T-cell (primary cell): ENCODE results near the gene EXOC4. TPM values are rescaled to one million over a fixed set of nuclear protein-coding genes. Genes with fewer than 3 reads are reported as not detected.

Source experiments
- ATAC-seq, 4 experiments: fragments of 200-7000 bp in 3 of 4; fragments of 150-1000 bp in 1 of 4; cut with Tn5 transposase; replicated peaks in 1 of 4; 1 replicate in 3 of 4; 2 replicates in 1 of 4; pipeline ENCODE4 v1.10.0; 2021; ENCODE audit warnings: moderate library complexity in 3 of 4, mild to moderate bottlenecking in 2 of 4, moderate number of reproducible peaks in 1 of 4
- CTCF ChIA-PET, 2 donors: fragments of 300-600 bp; sonication (Branson Sonifier 250); formaldehyde crosslinking; loops; one replicate each; lab custom pipeline; 2022; ENCODE audit warnings: antibody characterized with exemption in 2 of 2; lab: Charles Lee
- POLR2A ChIA-PET, 2 donors: fragments of 300-600 bp; sonication (Branson Sonifier 250); formaldehyde crosslinking; loops; one replicate each; lab custom pipeline; 2022; ENCODE audit warnings: antibody characterized with exemption in 2 of 2; lab: Charles Lee
- DNase-seq, 35 experiments: peaks; one replicate each; pipeline versions ENCODE4 v3.0.0 to v3.0.0-alpha.2; 2013 to 2023
- H3K27ac ChIP-seq: one replicate; pipeline ENCODE4 v1.5.1; 2013; ENCODE audit warnings: low read length
- H3K27me3 ChIP-seq, 2 experiments: replicated peaks in 1 of 2; 1 replicate in 1 of 2; 2 replicates in 1 of 2; pipeline versions ENCODE4 v1.6.1 to v1.7.0; 2013; ENCODE audit warnings: low read length in 1 of 2, mixed read lengths in 1 of 2; ENCODE audit not compliant: control insufficient read depth in 2 of 2, insufficient read depth in 2 of 2; ENCODE audit errors: extremely low read depth in 1 of 2
- H3K36me3 ChIP-seq, 2 donors: 1 replicate in 1 of 2; 2 replicates in 1 of 2; pipeline versions ENCODE4 v1.6.1 to v1.7.0; 2013; ENCODE audit warnings: low read length in 1 of 2; ENCODE audit not compliant: control insufficient read depth in 2 of 2, insufficient read depth in 1 of 2; ENCODE audit errors: extremely low read depth in 1 of 2
- H3K4me1 ChIP-seq, 2 experiments: 1 replicate in 1 of 2; 2 replicates in 1 of 2; pipeline versions ENCODE4 v1.6.1 to v1.7.0; 2013; ENCODE audit warnings: low read length in 2 of 2, mixed read lengths in 1 of 2; ENCODE audit not compliant: insufficient read depth in 2 of 2, control insufficient read depth in 1 of 2; ENCODE audit errors: extremely low read depth in 1 of 2
- H3K4me3 ChIP-seq, 2 donors: 1 replicate in 1 of 2; 2 replicates in 1 of 2; pipeline versions ENCODE4 v1.5.1 to v1.7.0; 2013; ENCODE audit warnings: mild to moderate bottlenecking in 2 of 2, low read length in 1 of 2, moderate library complexity in 1 of 2; ENCODE audit not compliant: control insufficient read depth in 1 of 2; ENCODE audit errors: extremely low read depth in 1 of 2
- H3K9me3 ChIP-seq: 2 replicates; pipeline ENCODE4 v1.7.0; 2013
- H3K27ac Mint-ChIP-seq, 2 donors: one replicate each; pipeline ENCODE4 v1.8.0; 2020 to 2021; ENCODE audit warnings: mild to moderate bottlenecking in 2 of 2, mixed read lengths in 2 of 2
- H3K27me3 Mint-ChIP-seq, 2 donors: one replicate each; pipeline ENCODE4 v1.8.0; 2021 to 2022; ENCODE audit warnings: mixed read lengths in 2 of 2
- H3K36me3 Mint-ChIP-seq: one replicate; pipeline ENCODE4 v1.8.0; 2021; ENCODE audit warnings: mixed read lengths
- H3K4me1 Mint-ChIP-seq, 3 donors: one replicate each; pipeline ENCODE4 v1.8.0; 2020 to 2022; ENCODE audit warnings: mixed read lengths in 3 of 3, mild to moderate bottlenecking in 1 of 3
- H3K4me3 Mint-ChIP-seq, 3 donors: one replicate each; pipeline ENCODE4 v1.8.0; 2020 to 2022; ENCODE audit warnings: mild to moderate bottlenecking in 3 of 3, mixed read lengths in 3 of 3, moderate library complexity in 3 of 3
- H3K9me3 Mint-ChIP-seq, 3 donors: one replicate each; pipeline ENCODE4 v1.8.0; 2020 to 2022; ENCODE audit warnings: mixed read lengths in 3 of 3
- WGBS: methylation state at CpG from one replicate; pipeline ENCODE4 v1.1.5; 2013; ENCODE audit warnings: missing lambda C conversion rate; ENCODE audit not compliant: insufficient coverage; 5-methylcytosine and 5-hydroxymethylcytosine counted together
- total RNA-seq, 35 experiments: library from RNA in 6 of 35; stranded (reverse) in 6 of 35; fragments of 120-200 nt in 1 of 35; gene quantifications; one replicate each; pipeline versions ENCODE4 v1.2.1 to v1.2.4 and lab custom pipeline; 2013 to 2026

Gene EXOC4
- total RNA-seq, 5 donors from 2014 or later (not counting 1 experiment from before 2014, with no cell fraction given), result 58.2 to 108 (median 64.8) TPM

- H3K36me3 Mint-ChIP-seq, result peaks cover 16% of the 10 kb centered on the region
- Histone ChIP-seq H3K27me3 (no peaks in the 10 kb centered on the region), H3K9me3 (no peaks in the 10 kb centered on the region), H3K4me3 (no peak overlapping the region), H3K27ac (no peak overlapping the region), H3K4me1 (peaks cover 0 to 3% of the 10 kb centered on the region in 2 experiments), H3K36me3 (no peaks in the 10 kb centered on the region)
- H3K27ac Mint-ChIP-seq, result no peak overlapping the region
- peaks cover 2 to 3% (median 2%) of the 10 kb centered on the region in 3 donors for H3K9me3 Mint-ChIP-seq
- no peaks in the 10 kb centered on the region for H3K27me3 Mint-ChIP-seq
- no peak for DNase-seq
- no peak overlapping the region for H3K4me3 Mint-ChIP-seq
- CTCF ChIA-PET, result no interaction called here
- WGBS, result 100% methylated on average over 1 of the region's 3 CpGs
- ATAC-seq, result no peak
- POLR2A ChIA-PET, result no interaction called here
- H3K4me1 Mint-ChIP-seq, result no peaks in the 10 kb centered on the region
Measured at GRCh38 chr7:133571076-133571475, 318.2 kb downstream of the EXOC4 start.

GRCh38 chr7:133572087-133572486 is 319.2 kb downstream of the EXOC4 start:
- no peaks in the 10 kb centered on the region for H3K27me3 ChIP-seq
- H3K27ac ChIP-seq, result no peak overlapping the region
- peaks cover 15% of the 10 kb centered on the region for H3K36me3 Mint-ChIP-seq
- ChIA-PET CTCF (no interaction called here), POLR2A (interaction anchor here in 1 of 2 donors (0.7 kb wide), 1 partner anchor 47 kb away, joined by 4 read pairs; no protein-coding TSS in a partner anchor)
- H3K4me1 Mint-ChIP-seq, result no peaks in the 10 kb centered on the region
- DNase-seq (no peak), ATAC-seq (no peak)
- H3K36me3 ChIP-seq, result no peaks in the 10 kb centered on the region
- H3K27ac Mint-ChIP-seq, result no peak overlapping the region
- no peaks in the 10 kb centered on the region for H3K27me3 Mint-ChIP-seq
- H3K4me1 ChIP-seq, result peaks cover 0 to 3% of the 10 kb centered on the region in 2 experiments
- peaks cover 0 to 2% (median 0%) of the 10 kb centered on the region in 3 donors for H3K9me3 Mint-ChIP-seq
- no peaks in the 10 kb centered on the region for H3K9me3 ChIP-seq
- H3K4me3 ChIP-seq, result no peak overlapping the region
- no peak overlapping the region for H3K4me3 Mint-ChIP-seq

GRCh38 chr7:133572843-133573242 is 320.0 kb downstream of the EXOC4 start:
- ChIA-PET CTCF (no interaction called here), POLR2A (interaction anchor here in 1 of 2 donors (0.6 kb wide), 1 partner anchor 749 kb away, joined by 10 read pairs; no protein-coding TSS in a partner anchor)
- WGBS, result no CpG with 5 or more reads among the region's 1 CpG
- H3K27me3 ChIP-seq, result no peaks in the 10 kb centered on the region
- Mint-ChIP-seq H3K4me3 (no peak overlapping the region), H3K9me3 (no peaks in the 10 kb centered on the region), H3K27me3 (no peaks in the 10 kb centered on the region), H3K27ac (no peak overlapping the region), H3K36me3 (peaks cover 12% of the 10 kb centered on the region), H3K4me1 (no peaks in the 10 kb centered on the region)
- peaks cover 0 to 3% of the 10 kb centered on the region in 2 experiments for H3K4me1 ChIP-seq
- DNase-seq, result no peak
- H3K4me3 ChIP-seq, result no peak overlapping the region
- no peak for ATAC-seq
- no peaks in the 10 kb centered on the region for H3K9me3 ChIP-seq
- no peaks in the 10 kb centered on the region for H3K36me3 ChIP-seq
- no peak overlapping the region for H3K27ac ChIP-seq

- Histone ChIP-seq H3K4me3 (no peak overlapping the region), H3K27me3 (no peaks in the 10 kb centered on the region), H3K27ac (no peak overlapping the region), H3K36me3 (no peaks in the 10 kb centered on the region), H3K9me3 (no peaks in the 10 kb centered on the region), H3K4me1 (peaks cover 0 to 3% of the 10 kb centered on the region in 2 experiments)
- Mint-ChIP-seq H3K4me3 (no peak overlapping the region), H3K4me1 (no peaks in the 10 kb centered on the region), H3K36me3 (peaks cover 15% of the 10 kb centered on the region), H3K27me3 (no peaks in the 10 kb centered on the region), H3K9me3 (no peaks in the 10 kb centered on the region), H3K27ac (no peak overlapping the region)
- 77% methylated on average over 2 of the region's 4 CpGs for WGBS
- ATAC-seq, result no peak
- ChIA-PET POLR2A (no interaction called here), CTCF (interaction anchor here in 1 of 2 donors (0.5 kb wide), 1 partner anchor 115 kb away, joined by 3 read pairs; no protein-coding TSS in a partner anchor)
- no peak for DNase-seq
Measured at GRCh38 chr7:133573554-133574265, 320.8 kb downstream of the EXOC4 start.

GRCh38 chr7:133575726-133576440 is 323.0 kb downstream of the EXOC4 start:
- no peak overlapping the region for H3K27ac ChIP-seq
- peaks cover 27% of the 10 kb centered on the region for H3K36me3 Mint-ChIP-seq
- no peaks in the 10 kb centered on the region for H3K4me1 Mint-ChIP-seq
- H3K4me1 ChIP-seq, result peaks cover 0 to 3% of the 10 kb centered on the region in 2 experiments
- ATAC-seq (no peak), DNase-seq (no peak)
- H3K27me3 Mint-ChIP-seq, result no peaks in the 10 kb centered on the region
- no CpG with 5 or more reads among the region's 4 CpGs for WGBS
- POLR2A ChIA-PET, result no interaction called here
- CTCF ChIA-PET, result no interaction called here
- H3K4me3 Mint-ChIP-seq, result no peak overlapping the region
- no peaks in the 10 kb centered on the region for H3K36me3 ChIP-seq
- H3K9me3 Mint-ChIP-seq, result no peaks in the 10 kb centered on the region
- H3K9me3 ChIP-seq, result no peaks in the 10 kb centered on the region
- H3K27me3 ChIP-seq, result no peaks in the 10 kb centered on the region
- no peak overlapping the region for H3K4me3 ChIP-seq
- H3K27ac Mint-ChIP-seq, result no peak overlapping the region

- H3K4me1 Mint-ChIP-seq, result no peaks in the 10 kb centered on the region
- no peak overlapping the region for H3K27ac Mint-ChIP-seq
- CTCF ChIA-PET, result no interaction called here
- H3K36me3 ChIP-seq, result peaks cover 0 to 2% of the 10 kb centered on the region in 2 donors
- H3K4me1 ChIP-seq, result peaks cover 0 to 2% of the 10 kb centered on the region in 2 experiments
- H3K9me3 Mint-ChIP-seq, result no peaks in the 10 kb centered on the region
- H3K4me3 Mint-ChIP-seq, result no peak overlapping the region
- H3K9me3 ChIP-seq, result no peaks in the 10 kb centered on the region
- no peaks in the 10 kb centered on the region for H3K27me3 Mint-ChIP-seq
- DNase-seq (no peak), ATAC-seq (no peak)
- H3K36me3 Mint-ChIP-seq, result peaks cover 30% of the 10 kb centered on the region
- H3K4me3 ChIP-seq, result no peak overlapping the region
- POLR2A ChIA-PET, result no interaction called here
- WGBS, result 87% methylated on average over 3 of the region's 6 CpGs
- no peaks in the 10 kb centered on the region for H3K27me3 ChIP-seq
- no peak overlapping the region for H3K27ac ChIP-seq
Measured at GRCh38 chr7:133576612-133577168, 323.8 kb downstream of the EXOC4 start.
